ENCODE data around the gene ASPRV1.

The ASPRV1 gene

DNA sequence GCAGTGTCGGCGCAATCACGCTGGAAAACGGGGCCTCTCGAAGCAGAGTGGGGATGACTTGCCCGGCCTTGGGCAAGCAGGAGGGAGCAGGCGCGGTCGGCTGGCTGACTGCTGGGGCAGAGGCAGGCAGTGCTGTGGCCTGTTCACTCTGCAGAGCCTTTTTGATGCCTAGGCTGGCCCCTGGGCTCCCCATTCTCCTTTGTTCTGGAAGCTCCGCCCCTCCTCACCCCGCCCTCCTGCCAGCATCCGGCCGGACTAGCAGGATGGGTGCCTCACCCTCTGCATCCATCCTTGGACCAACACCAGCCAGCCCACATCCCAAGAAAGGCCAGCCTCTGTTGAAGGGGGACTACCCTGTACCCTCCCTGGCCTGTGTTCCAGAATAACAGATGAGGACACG, at the start of gene ASPRV1:
ASPRV1 (minus strand) TSS at position 136 of the 400 bp plus-strand sequence. CDS start 195 bp downstream, outside the sequence.
- H3K27ac ChIP-seq, result no peak within 1 kb of the TSS
- DNase-seq (ENCODE audit: low spot score), result no peak
- CTCF ChIA-PET, result interaction anchor here (1.0 kb wide), 2 partner anchors 63 to 171 kb away, joined by 3 to 8 read pairs; no protein-coding TSS in a partner anchor
- POLR2A ChIA-PET (ENCODE audit: low non-redundant PET), result no interaction called here
- TF ChIP-seq, protein P1, sequence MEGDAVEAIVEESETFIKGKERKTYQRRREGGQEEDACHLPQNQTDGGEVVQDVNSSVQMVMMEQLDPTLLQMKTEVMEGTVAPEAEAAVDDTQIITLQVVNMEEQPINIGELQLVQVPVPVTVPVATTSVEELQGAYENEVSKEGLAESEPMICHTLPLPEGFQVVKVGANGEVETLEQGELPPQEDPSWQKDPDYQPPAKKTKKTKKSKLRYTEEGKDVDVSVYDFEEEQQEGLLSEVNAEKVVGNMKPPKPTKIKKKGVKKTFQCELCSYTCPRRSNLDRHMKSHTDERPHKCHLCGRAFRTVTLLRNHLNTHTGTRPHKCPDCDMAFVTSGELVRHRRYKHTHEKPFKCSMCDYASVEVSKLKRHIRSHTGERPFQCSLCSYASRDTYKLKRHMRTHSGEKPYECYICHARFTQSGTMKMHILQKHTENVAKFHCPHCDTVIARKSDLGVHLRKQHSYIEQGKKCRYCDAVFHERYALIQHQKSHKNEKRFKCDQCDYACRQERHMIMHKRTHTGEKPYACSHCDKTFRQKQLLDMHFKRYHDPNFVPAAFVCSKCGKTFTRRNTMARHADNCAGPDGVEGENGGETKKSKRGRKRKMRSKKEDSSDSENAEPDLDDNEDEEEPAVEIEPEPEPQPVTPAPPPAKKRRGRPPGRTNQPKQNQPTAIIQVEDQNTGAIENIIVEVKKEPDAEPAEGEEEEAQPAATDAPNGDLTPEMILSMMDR (conservative IDR thresholded peaks at IDR 0.05; ENCODE audit: low read depth), result no peak

DNA sequence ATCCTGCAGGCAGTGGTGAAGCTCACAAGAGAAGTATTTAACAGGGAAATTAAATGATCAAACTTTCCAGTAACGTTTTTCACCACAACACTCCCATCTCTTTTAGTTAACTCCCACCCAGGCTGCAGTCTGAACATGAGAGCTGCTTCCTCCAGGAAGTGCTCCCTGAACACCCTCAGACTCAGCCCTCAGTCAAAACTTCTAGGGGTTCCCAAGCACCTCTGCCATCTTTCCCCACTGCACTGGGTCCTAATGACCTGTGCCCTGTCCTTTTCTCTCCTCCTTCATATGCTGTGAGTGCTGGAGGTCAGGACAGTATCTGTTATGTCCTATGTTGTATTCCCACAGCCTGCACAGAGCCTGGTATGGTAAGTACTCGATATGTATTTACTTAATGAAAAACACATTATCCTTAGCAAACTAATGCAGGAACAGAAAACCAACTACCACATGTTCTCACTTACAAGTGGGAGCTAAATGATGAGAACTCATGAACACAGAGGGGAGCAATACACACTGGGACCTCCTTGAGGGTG, 49.2 kb upstream of the ASPRV1 start:
- no peak overlapping the region for H3K27ac ChIP-seq
- TF ChIP-seq, protein P1 (conservative IDR thresholded peaks at IDR 0.05; ENCODE audit: low read depth), result no peak

DNA sequence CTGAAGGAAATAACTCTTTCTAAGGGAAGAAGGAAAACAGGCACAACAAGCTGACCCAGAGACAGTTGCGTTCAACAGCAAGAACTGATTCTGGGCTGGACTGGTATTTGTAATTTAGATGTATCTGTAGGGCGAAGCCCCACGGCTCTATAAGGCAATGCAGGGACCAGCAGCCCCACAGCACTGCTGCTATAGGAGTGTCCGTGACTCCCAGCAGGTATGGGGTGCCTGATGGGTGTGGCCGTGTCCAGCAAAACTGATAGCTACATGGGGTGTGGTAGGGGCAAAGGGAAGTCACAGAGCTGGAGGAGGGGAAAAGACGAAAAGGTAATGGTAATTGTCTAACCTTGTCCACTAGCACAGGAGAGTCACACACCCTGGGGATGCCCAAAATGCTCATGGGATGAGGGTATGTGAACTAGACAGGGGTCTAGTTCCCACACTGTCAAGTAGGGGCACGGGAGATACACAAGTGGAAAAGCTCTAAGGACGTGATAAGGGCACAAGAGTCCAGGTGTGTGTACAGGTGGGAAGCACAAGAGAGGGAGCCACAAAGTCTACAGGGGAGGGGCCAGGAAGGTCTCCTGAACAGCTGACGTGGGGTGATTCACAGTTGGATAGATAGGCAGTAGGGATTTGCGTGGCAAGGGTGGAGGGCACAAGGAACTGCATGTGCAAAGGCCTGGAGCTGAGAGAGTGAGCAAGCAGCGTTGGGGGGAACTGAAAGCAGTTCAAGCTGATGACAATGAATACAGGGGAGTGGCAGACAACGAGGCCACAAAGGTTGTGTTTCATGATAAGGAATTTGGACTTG, 48.5 kb upstream of the ASPRV1 start:
- peak; percentile 26 for DNase-seq (ENCODE audit: low spot score)
- no peak overlapping the region for H3K27ac ChIP-seq
- POLR2A ChIA-PET (ENCODE audit: low non-redundant PET), result interaction anchor here (0.6 kb wide), 1 partner anchor 26 kb away, joined by 4 read pairs; no protein-coding TSS in a partner anchor

More for the DNA sequence above, 49.2 kb upstream of the ASPRV1 start:
- POLR2A ChIA-PET (ENCODE audit: low non-redundant PET), result interaction anchor here (0.6 kb wide), 1 partner anchor 26 kb away, joined by 4 read pairs; no protein-coding TSS in a partner anchor
- CTCF ChIA-PET, result interaction anchor here (0.6 to 1.0 kb wide), 2 partner anchors 11 to 58 kb away, joined by 3 to 4 read pairs; no protein-coding TSS in a partner anchor
- no peak for DNase-seq (ENCODE audit: low spot score)

DNA sequence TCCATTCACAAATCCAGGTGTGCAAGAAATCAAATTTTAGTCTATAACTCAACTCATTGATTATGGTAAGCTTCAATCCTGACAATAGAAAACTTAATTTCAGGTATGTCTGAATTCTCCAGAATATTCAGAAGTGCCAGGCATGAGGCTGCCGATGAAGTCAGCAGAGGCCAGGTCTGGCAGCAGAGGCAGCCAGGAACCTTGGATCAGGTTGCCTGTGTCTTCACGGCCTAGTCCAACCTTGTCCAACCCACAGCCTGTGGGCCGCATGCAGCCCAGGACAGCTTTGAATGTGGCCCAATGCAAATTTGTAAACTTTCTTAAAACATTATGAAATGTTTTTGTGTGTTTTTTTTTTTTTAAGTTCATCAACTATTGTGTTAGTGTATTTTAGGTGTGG, 46.9 kb upstream of the ASPRV1 start:
- CTCF ChIA-PET, result interaction anchor here (0.6 to 1.1 kb wide), 2 partner anchors 63 to 64 kb away, joined by 4 to 7 read pairs; no protein-coding TSS in a partner anchor
- POLR2A ChIA-PET (ENCODE audit: low non-redundant PET), result no interaction called here
- H3K27ac ChIP-seq, result no peak overlapping the region
- DNase-seq (ENCODE audit: low spot score), result no peak
- TF ChIP-seq, protein P1 (conservative IDR thresholded peaks at IDR 0.05; ENCODE audit: low read depth), result no peak

More for the DNA sequence above, 48.5 kb upstream of the ASPRV1 start:
- TF ChIP-seq, protein P1 (conservative IDR thresholded peaks at IDR 0.05; ENCODE audit: low read depth), result no peak
- CTCF ChIA-PET, result interaction anchor here (0.6 to 1.0 kb wide), 3 partner anchors 12 to 59 kb away, joined by 3 to 4 read pairs (median 4); no protein-coding TSS in a partner anchor

DNA sequence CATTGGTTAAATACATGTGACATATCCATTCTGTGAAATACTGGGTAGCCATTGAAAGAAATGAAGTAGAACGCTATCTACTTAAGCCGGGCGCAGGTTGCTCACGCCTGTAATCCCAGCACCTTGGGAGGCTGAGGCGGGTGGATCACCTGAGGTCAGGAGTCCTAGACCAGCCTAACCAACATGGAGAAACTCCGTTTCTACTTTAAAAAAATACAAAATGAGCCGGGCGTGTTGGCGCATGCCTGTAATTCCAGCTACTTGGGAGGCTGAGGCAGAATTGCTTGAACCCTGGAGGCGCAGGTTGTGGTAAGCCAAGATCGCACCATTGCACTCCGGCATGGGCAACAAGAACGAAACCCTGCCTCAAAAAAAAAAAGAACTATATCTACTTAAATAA, 45.7 kb upstream of the ASPRV1 start:
- no peak overlapping the region for H3K27ac ChIP-seq
- no peak for DNase-seq (ENCODE audit: low spot score)
- CTCF ChIA-PET, result no interaction called here
- POLR2A ChIA-PET (ENCODE audit: low non-redundant PET), result no interaction called here
- TF ChIP-seq, protein P1 (conservative IDR thresholded peaks at IDR 0.05; ENCODE audit: low read depth), result no peak

DNA sequence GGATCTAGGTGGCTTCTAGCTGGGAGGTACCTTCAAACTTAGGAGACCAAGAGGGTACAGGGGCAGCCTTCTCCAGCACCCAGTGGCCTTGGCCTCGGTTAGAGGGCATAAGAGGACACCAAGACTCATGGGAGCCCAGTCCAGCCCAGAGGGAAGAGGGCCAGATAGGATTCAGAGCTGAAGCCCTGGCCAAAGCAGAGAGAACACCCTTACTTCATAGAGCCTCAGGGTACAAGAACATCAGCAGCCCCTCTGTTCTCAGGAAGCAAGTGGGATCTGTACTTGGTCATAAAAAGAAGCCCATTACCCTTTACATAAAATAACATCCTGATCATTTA, 45.0 kb upstream of the ASPRV1 start:
- no peak overlapping the region for H3K27ac ChIP-seq
- DNase-seq (ENCODE audit: low spot score), result no peak
- ChIA-PET CTCF (no interaction called here), POLR2A (ENCODE audit: low non-redundant PET) (no interaction called here)
- TF ChIP-seq, protein P1 (conservative IDR thresholded peaks at IDR 0.05; ENCODE audit: low read depth), result no peak

Data from RWPE1 (cell line).